Kidney (tissue), 14 donors: ENCODE results near the gene KIAA0513. TPM values are rescaled to one million over a fixed set of nuclear protein-coding genes. Genes with fewer than 3 reads are reported as not detected.

ENCODE experiments used
- DNase-seq, 5 donors: peaks; one replicate each; pipeline ENCODE4 v3.0.0-alpha.2; 2013 to 2020
- FAIRE-seq: peaks from 2 replicates; lab custom pipeline; 2012; peaks lifted over from hg19 to GRCh38; lab: Jason Lieb, UNC
- H3K27ac ChIP-seq, 2 donors: one replicate each; pipeline ENCODE4 v1.7.0; 2013; ENCODE audit warnings: low read depth in 2 of 2, low read length in 2 of 2, inconsistent platforms in 1 of 2
- H3K27me3 ChIP-seq: one replicate; pipeline ENCODE4 v1.7.1; 2013; ENCODE audit warnings: low read length, inconsistent platforms; ENCODE audit not compliant: control insufficient read depth, insufficient read depth
- H3K36me3 ChIP-seq, 3 donors: one replicate each; pipeline versions ENCODE4 v1.7.0 to v1.7.1; 2013; ENCODE audit warnings: low read length in 3 of 3, control low read depth in 1 of 3, inconsistent platforms in 1 of 3; ENCODE audit not compliant: insufficient read depth in 3 of 3, control insufficient read depth in 2 of 3
- H3K4me1 ChIP-seq, 3 donors: one replicate each; pipeline versions ENCODE4 v1.7.0 to v1.7.1; 2013; ENCODE audit warnings: low read length in 3 of 3, inconsistent platforms in 1 of 3, low read depth in 1 of 3; ENCODE audit not compliant: control insufficient read depth in 2 of 3, insufficient read depth in 2 of 3
- H3K4me3 ChIP-seq, 3 donors: one replicate each; pipeline versions ENCODE4 v1.7.0 to v1.8.1; 2013; ENCODE audit warnings: low read length in 3 of 3, control low read depth in 1 of 3, inconsistent platforms in 1 of 3
- H3K9ac ChIP-seq, 3 donors: one replicate each; pipeline versions ENCODE4 v1.7.0 to v1.7.1; 2013; ENCODE audit warnings: low read length in 3 of 3, control low read depth in 1 of 3, inconsistent platforms in 1 of 3
- H3K9me3 ChIP-seq, 3 donors: one replicate each; pipeline versions ENCODE4 v1.7.0 to v1.7.1; 2013; ENCODE audit warnings: low read length in 3 of 3, control low read depth in 1 of 3, inconsistent platforms in 1 of 3; ENCODE audit not compliant: control insufficient read depth in 2 of 3, insufficient read depth in 1 of 3
- intact Hi-C: fragments of 100-400 bp; cut with DNase I; formaldehyde crosslinking; loops from one replicate; pipeline ENCODE4 v1.11.1; 2022
- polyA plus RNA-seq: library from polyadenylated mRNA; stranded (reverse); fragments of 350-450 nt; fragmentation: Illumina TruSeq; extraction: RNeasy Lipid Tissue Mini Kit (QIAGEN cat#74804); gene quantifications from one replicate; pipeline ENCODE4 v1.2.3, GENCODE V29; 2014; ENCODE audit warnings: low read depth, low replicate concordance; ENCODE audit not compliant: insufficient read depth
- total RNA-seq: library from RNA; stranded (reverse); fragmentation: NEBNext Ultra II Directional; extraction: Animal tissue kit (Norgen Biotek cat#: 25700); gene quantifications from one replicate; pipeline ENCODE4 v1.2.1, GENCODE V29; 2021
- TF ChIP-seq, protein P1 (sequence below): IDR thresholded peaks from 3 replicates; pipeline ENCODE4 v1.5.1; 2012; ENCODE audit warnings: mild to moderate bottlenecking, moderate library complexity, borderline replicate concordance; ENCODE audit not compliant: insufficient read depth; ENCODE audit errors: extremely low read depth
- donor health status: control.
- donor health status: control.
- donor health status: control.
- donor health status: control.
- donor health status: control.
- donor health status: DM: yes; HTN: yes; CAD: no.
- donor health status: Normal renal cell carcinoma (clear cell type).

The KIAA0513 gene
- total and polyA plus RNA-seq, 2 donors from 2014 or later, result 2.6 to 19.2 TPM

DNA sequence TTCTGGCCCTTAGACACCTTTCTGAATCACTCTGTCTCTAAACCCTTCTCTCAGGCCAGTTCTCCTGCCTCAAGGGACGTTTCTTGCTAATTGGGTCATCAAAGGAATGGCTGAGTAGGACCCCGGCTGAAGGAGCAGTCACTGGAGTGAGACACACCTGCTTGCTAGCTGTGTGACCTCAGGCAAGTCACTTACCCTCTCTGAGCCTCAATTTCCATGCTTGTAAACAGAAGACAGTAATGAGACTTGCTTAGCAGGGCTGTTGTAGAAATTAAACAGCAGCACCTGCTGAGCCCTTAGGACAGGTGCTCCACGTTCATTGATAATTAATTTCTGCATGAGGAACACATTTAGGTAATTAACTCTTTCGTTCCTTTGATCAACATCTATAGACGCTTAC is 77.9 kb downstream of the KIAA0513 start:
- FAIRE-seq (no peak), DNase-seq (no peak)
- TF ChIP-seq, protein P1, sequence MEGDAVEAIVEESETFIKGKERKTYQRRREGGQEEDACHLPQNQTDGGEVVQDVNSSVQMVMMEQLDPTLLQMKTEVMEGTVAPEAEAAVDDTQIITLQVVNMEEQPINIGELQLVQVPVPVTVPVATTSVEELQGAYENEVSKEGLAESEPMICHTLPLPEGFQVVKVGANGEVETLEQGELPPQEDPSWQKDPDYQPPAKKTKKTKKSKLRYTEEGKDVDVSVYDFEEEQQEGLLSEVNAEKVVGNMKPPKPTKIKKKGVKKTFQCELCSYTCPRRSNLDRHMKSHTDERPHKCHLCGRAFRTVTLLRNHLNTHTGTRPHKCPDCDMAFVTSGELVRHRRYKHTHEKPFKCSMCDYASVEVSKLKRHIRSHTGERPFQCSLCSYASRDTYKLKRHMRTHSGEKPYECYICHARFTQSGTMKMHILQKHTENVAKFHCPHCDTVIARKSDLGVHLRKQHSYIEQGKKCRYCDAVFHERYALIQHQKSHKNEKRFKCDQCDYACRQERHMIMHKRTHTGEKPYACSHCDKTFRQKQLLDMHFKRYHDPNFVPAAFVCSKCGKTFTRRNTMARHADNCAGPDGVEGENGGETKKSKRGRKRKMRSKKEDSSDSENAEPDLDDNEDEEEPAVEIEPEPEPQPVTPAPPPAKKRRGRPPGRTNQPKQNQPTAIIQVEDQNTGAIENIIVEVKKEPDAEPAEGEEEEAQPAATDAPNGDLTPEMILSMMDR, result no peak
- intact Hi-C loops, result no loop called here
- no peaks in the 10 kb centered on the region for H3K9me3 ChIP-seq
- H3K27me3 ChIP-seq, result no peaks in the 10 kb centered on the region
- no peak overlapping the region for H3K27ac ChIP-seq
- H3K36me3 ChIP-seq, result no peaks in the 10 kb centered on the region
- H3K9ac ChIP-seq, result no peak overlapping the region
- H3K4me3 ChIP-seq, result no peak overlapping the region
- H3K4me1 ChIP-seq, result peaks cover 0 to 2% (median 0%) of the 10 kb centered on the region in 3 donors

- DNase-seq (no peak), FAIRE-seq (no peak)
- H3K9me3 ChIP-seq, result no peaks in the 10 kb centered on the region
- no peaks in the 10 kb centered on the region for H3K36me3 ChIP-seq
- TF ChIP-seq, protein P1, result no peak
- H3K27ac ChIP-seq, result no peak overlapping the region
- H3K4me1 ChIP-seq, result peaks cover 0 to 2% (median 0%) of the 10 kb centered on the region in 3 donors
- H3K4me3 ChIP-seq, result no peak overlapping the region
- intact Hi-C loops, result no loop called here
- H3K27me3 ChIP-seq, result no peaks in the 10 kb centered on the region
- no peak overlapping the region for H3K9ac ChIP-seq
These were observed 79.5 kb downstream of the KIAA0513 start for GRCh38 chr16:85107083-85107482.

DNA sequence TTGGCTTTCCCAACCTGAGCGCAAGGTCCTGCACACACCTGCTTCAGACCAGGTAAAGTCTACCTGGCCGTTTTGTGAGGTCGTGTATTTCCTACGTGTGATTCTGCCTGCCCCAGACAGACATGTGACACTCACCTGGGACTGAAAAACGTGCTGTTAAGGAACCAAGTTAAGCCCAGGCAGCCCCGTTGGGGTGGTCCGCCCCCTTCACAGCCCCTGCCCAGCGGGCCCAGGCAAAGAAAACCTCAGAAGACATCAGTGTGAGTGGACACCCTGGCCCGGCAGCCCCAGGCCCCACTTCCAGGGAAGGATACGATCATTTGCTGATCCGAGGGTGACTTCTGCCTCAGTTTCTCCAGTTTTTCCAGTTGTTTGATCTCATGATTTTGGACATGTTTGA is 79.9 kb downstream of the KIAA0513 start:
- Histone ChIP-seq H3K27me3 (no peaks in the 10 kb centered on the region), H3K9ac (no peak overlapping the region), H3K4me1 (peaks cover 0 to 2% (median 0%) of the 10 kb centered on the region in 3 donors), H3K27ac (no peak overlapping the region), H3K4me3 (no peak overlapping the region), H3K9me3 (no peaks in the 10 kb centered on the region), H3K36me3 (no peaks in the 10 kb centered on the region)
- DNase-seq (no peak), FAIRE-seq (no peak)
- TF ChIP-seq, protein P1, result no peak
- intact Hi-C loops, result no loop called here

DNA sequence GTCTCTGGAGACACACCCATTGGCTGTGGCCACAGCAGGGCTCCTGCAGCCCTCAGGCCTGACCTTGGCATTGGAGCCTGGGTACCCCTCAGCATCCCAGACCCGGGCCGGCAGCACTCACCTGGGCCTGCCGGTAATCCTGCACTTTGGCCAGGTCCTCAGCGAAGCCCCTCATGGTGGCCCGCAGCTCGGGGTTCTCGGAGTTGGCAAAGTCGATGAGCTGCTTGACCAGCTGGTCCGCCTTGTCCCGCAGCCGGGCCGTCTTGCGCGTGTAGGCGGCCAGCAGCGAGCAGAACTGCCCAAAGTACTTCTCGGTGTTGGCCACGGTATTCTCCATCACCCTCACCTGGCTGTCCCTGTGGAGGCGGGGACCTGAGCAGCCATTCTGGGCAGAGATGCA is 82.5 kb downstream of the KIAA0513 start:
- Histone ChIP-seq H3K36me3 (no peaks in the 10 kb centered on the region), H3K9ac (no peak overlapping the region), H3K27me3 (no peaks in the 10 kb centered on the region), H3K4me1 (no peaks in the 10 kb centered on the region), H3K4me3 (no peak overlapping the region), H3K9me3 (no peaks in the 10 kb centered on the region), H3K27ac (no peak overlapping the region)
- no peak for FAIRE-seq
- TF ChIP-seq, protein P1, result no peak
- peak in 1 of 5 donors; percentile 75 for DNase-seq
- intact Hi-C loops, result no loop called here
